Endothelial cell of umbilical vein (primary cell): ENCODE results near the gene AMZ1.

ENCODE experiments used
- CTCF ChIP-seq, 2 donors: IDR thresholded peaks; 1 replicate in 1 of 2; 2 replicates in 1 of 2; pipeline ENCODE4 v1.5.1; 2011; ENCODE audit warnings: low read length in 2 of 2, mild to moderate bottlenecking in 2 of 2, moderate library complexity in 2 of 2, control low read depth in 1 of 2, inconsistent platforms in 1 of 2, low read depth in 1 of 2; ENCODE audit not compliant: insufficient read depth in 1 of 2; ENCODE audit errors: extremely low read depth in 1 of 2
- EZH2 ChIP-seq: IDR thresholded peaks from 2 replicates; pipeline ENCODE4 v1.6.1; 2012; ENCODE audit warnings: borderline replicate concordance, low read depth, mild to moderate bottlenecking, moderate library complexity, low read length, inconsistent platforms; ENCODE audit not compliant: severe bottlenecking
- FOS ChIP-seq: IDR thresholded peaks from 2 replicates; pipeline ENCODE4 v1.6.1; 2011; ENCODE audit warnings: mild to moderate bottlenecking, low read length, moderate library complexity, borderline replicate concordance; ENCODE audit not compliant: insufficient read depth
- MYC ChIP-seq: IDR thresholded peaks from one replicate; pipeline ENCODE4 v1.6.1; 2011; ENCODE audit warnings: mild to moderate bottlenecking, low read depth, low read length
- POLR2A ChIP-seq: IDR thresholded peaks from 2 replicates; pipeline ENCODE4 v1.6.1; 2012; ENCODE audit warnings: low read depth, mild to moderate bottlenecking, control low read depth, low read length
- POLR2AphosphoS5 ChIP-seq: IDR thresholded peaks from 2 replicates; pipeline ENCODE4 v1.6.1; 2012; ENCODE audit warnings: low read depth, mild to moderate bottlenecking, control low read depth, low read length, moderate library complexity; ENCODE audit not compliant: insufficient read depth

- TF ChIP-seq POLR2A (no peak), POLR2AphosphoS5 (no peak), CTCF (IDR thresholded peaks at IDR 0.05; ENCODE audit: extremely low read depth in 1 of 2, insufficient read depth in 1 of 2, low read depth in 1 of 2, low read length in 2 of 2) (no peak), EZH2 (no peak), MYC (no peak), FOS (no peak)
Observed at GRCh38 chr7:2691011-2691707, 3.2 kb downstream of the AMZ1 start.
